HL-60 (cell line): Measurements from ENCODE around the gene LEMD2.

ENCODE experiments used
- DNase-seq, 2 experiments: peaks; one replicate each; pipeline ENCODE4 v3.0.0-alpha.2; 2010 to 2020; ENCODE audit warnings: low read depth in 1 of 2, low spot score in 1 of 2
- H3K27ac ChIP-seq: fragments of 250-450 bp; sonication (Bioruptor Pico); replicated peaks from 2 replicates; pipeline ENCODE4 v1.5.1; 2020; ENCODE audit warnings: mild to moderate bottlenecking, moderate library complexity
- H3K27me3 ChIP-seq: fragments of 250-450 bp; sonication (Bioruptor Pico); 2 replicates; pipeline ENCODE4 v1.5.1; 2021; ENCODE audit warnings: mild to moderate bottlenecking, moderate library complexity; ENCODE audit not compliant: insufficient read depth, poor library complexity, severe bottlenecking
- H3K4me3 ChIP-seq: replicated peaks from 2 replicates; pipeline ENCODE4 v1.5.1; 2011; ENCODE audit warnings: mild to moderate bottlenecking, control low read depth, low read length; ENCODE audit not compliant: insufficient read depth
- GABPA ChIP-seq: IDR thresholded peaks from 2 replicates; pipeline ENCODE4 v1.6.1; 2012; ENCODE audit warnings: low read depth
- POLR2AphosphoS5 ChIP-seq: IDR thresholded peaks from 2 replicates; pipeline ENCODE4 v1.6.1; 2012; ENCODE audit warnings: low read depth
- SPI1 ChIP-seq: IDR thresholded peaks from 2 replicates; pipeline ENCODE4 v1.6.1; 2012; ENCODE audit warnings: low read depth, mild to moderate bottlenecking, borderline replicate concordance
- TF ChIP-seq, protein P1 (sequence below): IDR thresholded peaks from one replicate; pipeline ENCODE4 v1.5.1; 2011; ENCODE audit warnings: low read length, control low read depth, inconsistent platforms; ENCODE audit not compliant: insufficient read depth
- TF ChIP-seq, protein P2 (sequence below): IDR thresholded peaks from 2 replicates; pipeline ENCODE4 v1.6.1; 2012; ENCODE audit warnings: low read depth; ENCODE audit not compliant: insufficient replicate concordance

LEMD2 gene

DNA sequence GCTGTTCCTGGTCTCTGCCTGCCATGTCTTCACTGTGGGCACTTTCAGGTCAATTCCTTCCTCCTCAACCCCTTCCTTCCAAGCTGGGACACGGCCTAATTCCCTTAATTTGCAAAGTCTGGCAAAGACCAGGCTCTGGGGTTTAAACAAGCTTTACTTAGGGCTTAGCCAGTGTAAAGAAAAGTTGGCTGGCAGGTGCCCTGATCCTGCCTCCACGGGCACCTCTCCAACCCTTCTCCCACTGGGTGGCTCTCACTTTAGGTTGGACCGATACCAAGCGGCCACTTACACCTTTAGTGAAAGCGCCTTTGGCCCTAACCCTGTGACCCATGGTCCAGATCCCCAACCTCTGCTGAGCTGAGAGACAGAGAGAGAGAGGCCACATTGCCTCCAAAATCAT is 28.6 kb upstream of the LEMD2 start:
- Histone ChIP-seq H3K4me3 (no peak overlapping the region), H3K27me3 (peaks cover 8% of the 10 kb centered on the region), H3K27ac (no peak overlapping the region)
- TF ChIP-seq GABPA: no peak
- TF ChIP-seq, protein P1, sequence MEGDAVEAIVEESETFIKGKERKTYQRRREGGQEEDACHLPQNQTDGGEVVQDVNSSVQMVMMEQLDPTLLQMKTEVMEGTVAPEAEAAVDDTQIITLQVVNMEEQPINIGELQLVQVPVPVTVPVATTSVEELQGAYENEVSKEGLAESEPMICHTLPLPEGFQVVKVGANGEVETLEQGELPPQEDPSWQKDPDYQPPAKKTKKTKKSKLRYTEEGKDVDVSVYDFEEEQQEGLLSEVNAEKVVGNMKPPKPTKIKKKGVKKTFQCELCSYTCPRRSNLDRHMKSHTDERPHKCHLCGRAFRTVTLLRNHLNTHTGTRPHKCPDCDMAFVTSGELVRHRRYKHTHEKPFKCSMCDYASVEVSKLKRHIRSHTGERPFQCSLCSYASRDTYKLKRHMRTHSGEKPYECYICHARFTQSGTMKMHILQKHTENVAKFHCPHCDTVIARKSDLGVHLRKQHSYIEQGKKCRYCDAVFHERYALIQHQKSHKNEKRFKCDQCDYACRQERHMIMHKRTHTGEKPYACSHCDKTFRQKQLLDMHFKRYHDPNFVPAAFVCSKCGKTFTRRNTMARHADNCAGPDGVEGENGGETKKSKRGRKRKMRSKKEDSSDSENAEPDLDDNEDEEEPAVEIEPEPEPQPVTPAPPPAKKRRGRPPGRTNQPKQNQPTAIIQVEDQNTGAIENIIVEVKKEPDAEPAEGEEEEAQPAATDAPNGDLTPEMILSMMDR: no peak
- TF ChIP-seq SPI1: no peak
- TF ChIP-seq, protein P2, sequence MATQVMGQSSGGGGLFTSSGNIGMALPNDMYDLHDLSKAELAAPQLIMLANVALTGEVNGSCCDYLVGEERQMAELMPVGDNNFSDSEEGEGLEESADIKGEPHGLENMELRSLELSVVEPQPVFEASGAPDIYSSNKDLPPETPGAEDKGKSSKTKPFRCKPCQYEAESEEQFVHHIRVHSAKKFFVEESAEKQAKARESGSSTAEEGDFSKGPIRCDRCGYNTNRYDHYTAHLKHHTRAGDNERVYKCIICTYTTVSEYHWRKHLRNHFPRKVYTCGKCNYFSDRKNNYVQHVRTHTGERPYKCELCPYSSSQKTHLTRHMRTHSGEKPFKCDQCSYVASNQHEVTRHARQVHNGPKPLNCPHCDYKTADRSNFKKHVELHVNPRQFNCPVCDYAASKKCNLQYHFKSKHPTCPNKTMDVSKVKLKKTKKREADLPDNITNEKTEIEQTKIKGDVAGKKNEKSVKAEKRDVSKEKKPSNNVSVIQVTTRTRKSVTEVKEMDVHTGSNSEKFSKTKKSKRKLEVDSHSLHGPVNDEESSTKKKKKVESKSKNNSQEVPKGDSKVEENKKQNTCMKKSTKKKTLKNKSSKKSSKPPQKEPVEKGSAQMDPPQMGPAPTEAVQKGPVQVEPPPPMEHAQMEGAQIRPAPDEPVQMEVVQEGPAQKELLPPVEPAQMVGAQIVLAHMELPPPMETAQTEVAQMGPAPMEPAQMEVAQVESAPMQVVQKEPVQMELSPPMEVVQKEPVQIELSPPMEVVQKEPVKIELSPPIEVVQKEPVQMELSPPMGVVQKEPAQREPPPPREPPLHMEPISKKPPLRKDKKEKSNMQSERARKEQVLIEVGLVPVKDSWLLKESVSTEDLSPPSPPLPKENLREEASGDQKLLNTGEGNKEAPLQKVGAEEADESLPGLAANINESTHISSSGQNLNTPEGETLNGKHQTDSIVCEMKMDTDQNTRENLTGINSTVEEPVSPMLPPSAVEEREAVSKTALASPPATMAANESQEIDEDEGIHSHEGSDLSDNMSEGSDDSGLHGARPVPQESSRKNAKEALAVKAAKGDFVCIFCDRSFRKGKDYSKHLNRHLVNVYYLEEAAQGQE: no peak
- no peak for TF ChIP-seq POLR2AphosphoS5
- no peak for DNase-seq

DNA sequence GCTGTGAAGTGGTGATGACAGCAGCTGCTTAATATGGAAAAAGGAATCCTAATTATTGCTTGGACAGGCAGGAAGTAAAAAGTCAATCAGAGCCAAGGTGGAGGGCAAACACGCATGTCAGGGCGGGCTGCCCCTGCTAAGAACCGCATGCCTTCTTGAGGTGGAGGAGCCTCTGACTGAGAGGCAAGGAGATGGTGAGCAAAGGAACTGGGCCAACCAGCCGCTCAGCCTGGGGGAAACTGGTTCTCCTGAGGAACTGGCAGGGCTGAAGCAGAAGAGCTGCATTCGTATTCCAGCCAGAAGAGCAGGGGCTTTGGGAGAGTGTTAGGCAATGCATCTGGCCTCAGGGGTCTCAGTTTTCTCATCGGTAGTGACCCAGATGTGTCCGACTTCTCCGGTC is 28.0 kb upstream of the LEMD2 start:
- no peak for TF ChIP-seq POLR2AphosphoS5
- no peak for TF ChIP-seq SPI1
- TF ChIP-seq, protein P2: no peak
- no peak for TF ChIP-seq GABPA
- TF ChIP-seq, protein P1: no peak
- H3K27me3 ChIP-seq: peaks cover 8% of the 10 kb centered on the region

DNA sequence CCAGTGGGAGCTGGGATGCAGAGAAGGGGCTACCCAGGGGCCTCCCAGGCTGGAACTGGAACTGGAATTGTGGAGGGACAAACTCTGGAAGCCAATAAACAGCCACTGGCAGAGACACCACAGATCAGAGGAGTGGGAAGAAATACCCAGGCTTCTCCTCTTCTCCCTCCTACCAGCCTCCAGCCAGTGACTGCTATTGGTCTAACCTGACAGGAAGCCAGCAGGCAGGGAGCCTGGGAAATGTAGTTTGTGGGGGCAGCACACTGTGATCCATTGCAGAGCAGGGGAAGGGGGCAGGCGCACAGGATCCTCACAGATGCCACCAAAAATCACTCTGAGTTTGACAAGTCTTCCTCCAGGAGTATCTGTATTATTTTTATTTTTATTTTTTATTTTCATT is 26.9 kb upstream of the LEMD2 start:
- H3K27me3 ChIP-seq: peaks cover 7% of the 10 kb centered on the region
- TF ChIP-seq, protein P2: no peak
- no peak for TF ChIP-seq POLR2AphosphoS5
- peak; percentile 69 for TF ChIP-seq GABPA
- H3K27ac ChIP-seq: no peak overlapping the region
- no peak overlapping the region for H3K4me3 ChIP-seq
- no peak for DNase-seq

More for the DNA sequence above, 28.0 kb upstream of the LEMD2 start:
- DNase-seq: no peak
- H3K27ac ChIP-seq: no peak overlapping the region
- H3K4me3 ChIP-seq: no peak overlapping the region
